D721Med (cell line): Measurements from ENCODE around the gene AQP12B.

Experiments used
- DNase-seq: peaks from one replicate; pipeline ENCODE4 v3.0.0; 2011; ENCODE audit warnings: low spot score; ENCODE audit not compliant: insufficient read length
- FAIRE-seq: peaks from 2 replicates; lab custom pipeline; 2011; peaks lifted over from hg19 to GRCh38; lab: Jason Lieb, UNC
- CTCF ChIP-seq: IDR thresholded peaks from 2 replicates; pipeline ENCODE4 v1.5.1; 2012; ENCODE audit warnings: mild to moderate bottlenecking, control low read depth; ENCODE audit not compliant: insufficient read depth; ENCODE audit errors: missing control alignments

AQP12B gene

GRCh38 chr2:240628808-240629618 is 53.7 kb downstream of the AQP12B start:
- TF ChIP-seq CTCF, result no peak
- FAIRE-seq (no peak), DNase-seq (no peak)

GRCh38 chr2:240628507-240628807 is 54.2 kb downstream of the AQP12B start:
- FAIRE-seq, result no peak
- TF ChIP-seq CTCF, result no peak
- no peak for DNase-seq

- TF ChIP-seq CTCF, result no peak
- FAIRE-seq (no peak), DNase-seq (no peak)
Observed at GRCh38 chr2:240627736-240628506, 54.8 kb downstream of the AQP12B start.

- no peak for TF ChIP-seq CTCF
- DNase-seq (no peak), FAIRE-seq (no peak)
Observed at GRCh38 chr2:240626531-240627300, 56.0 kb downstream of the AQP12B start.
